ENCODE data around the gene ME3. TPM values are rescaled to one million over a fixed set of nuclear protein-coding genes. Genes with fewer than 3 reads are reported as not detected.

Gene ME3
- total and polyA plus RNA-seq, 7 experiments from 2014 or later = 0.48 to 13.7 (median 6.4) TPM

- H3K36me3 Mint-ChIP-seq = peaks cover 0 to 5% (median 1%) of the 10 kb centered on the region in 5 donors
- H3K27ac Mint-ChIP-seq = no peak overlapping the region
- peaks cover 0 to 5% (median 0%) of the 10 kb centered on the region in 7 donors for H3K4me1 Mint-ChIP-seq
- no peaks in the 10 kb centered on the region for H3K4me1 ChIP-seq (ENCODE audit: control insufficient read depth in 2 of 2, insufficient read depth in 2 of 2, low read length in 2 of 2)
- H3K9me3 Mint-ChIP-seq = no peaks in the 10 kb centered on the region
- ATAC-seq = no peak
- H3K9me3 ChIP-seq (ENCODE audit: control insufficient read depth in 2 of 3, low read length in 3 of 3) = no peaks in the 10 kb centered on the region
- H3K27me3 ChIP-seq (ENCODE audit: control insufficient read depth in 2 of 2, insufficient read depth in 2 of 2, low read length in 2 of 2) = no peaks in the 10 kb centered on the region
- DNase-seq = no peak
- H3K27me3 Mint-ChIP-seq = no peaks in the 10 kb centered on the region
- ChIA-PET POLR2A (no interaction called here), CTCF (no interaction called here)
- intact Hi-C loops (cut with micrococcal nuclease) = no loop called here
- H3K27ac ChIP-seq (ENCODE audit: low read depth, low read length) = no peak overlapping the region
- no peak overlapping the region for H3K4me3 ChIP-seq (ENCODE audit: low read length)
- no peak overlapping the region for H3K4me3 Mint-ChIP-seq
- no peaks in the 10 kb centered on the region for H3K36me3 ChIP-seq (ENCODE audit: control insufficient read depth in 2 of 3, insufficient read depth in 3 of 3, low read length in 3 of 3)
Measured at GRCh38 chr11:86476109-86476861, 196.1 kb downstream of the ME3 start.

- H3K36me3 ChIP-seq (ENCODE audit: control insufficient read depth in 2 of 3, insufficient read depth in 3 of 3, low read length in 3 of 3) = no peaks in the 10 kb centered on the region
- intact Hi-C loops (cut with micrococcal nuclease) = no loop called here
- no peaks in the 10 kb centered on the region for H3K4me1 ChIP-seq (ENCODE audit: control insufficient read depth in 2 of 2, insufficient read depth in 2 of 2, low read length in 2 of 2)
- Mint-ChIP-seq H3K27ac (no peak overlapping the region), H3K4me1 (peaks cover 0 to 5% (median 0%) of the 10 kb centered on the region in 7 donors), H3K27me3 (no peaks in the 10 kb centered on the region), H3K9me3 (no peaks in the 10 kb centered on the region), H3K4me3 (no peak overlapping the region), H3K36me3 (peaks cover 0 to 5% (median 1%) of the 10 kb centered on the region in 5 donors)
- CTCF ChIA-PET = no interaction called here
- H3K9me3 ChIP-seq (ENCODE audit: control insufficient read depth in 2 of 3, low read length in 3 of 3) = no peaks in the 10 kb centered on the region
- H3K4me3 ChIP-seq (ENCODE audit: low read length) = no peak overlapping the region
- POLR2A ChIA-PET = no interaction called here
- no peaks in the 10 kb centered on the region for H3K27me3 ChIP-seq (ENCODE audit: control insufficient read depth in 2 of 2, insufficient read depth in 2 of 2, low read length in 2 of 2)
- H3K27ac ChIP-seq (ENCODE audit: low read depth, low read length) = no peak overlapping the region
- no peak for DNase-seq
- ATAC-seq = no peak
Measured at GRCh38 chr11:86475027-86475426, 197.4 kb downstream of the ME3 start.

- POLR2A ChIA-PET = no interaction called here
- Mint-ChIP-seq H3K27ac (no peak overlapping the region), H3K9me3 (no peaks in the 10 kb centered on the region), H3K4me3 (no peak overlapping the region), H3K27me3 (no peaks in the 10 kb centered on the region), H3K4me1 (peaks cover 0 to 5% (median 0%) of the 10 kb centered on the region in 7 donors), H3K36me3 (peaks cover 0 to 5% (median 1%) of the 10 kb centered on the region in 5 donors)
- Histone ChIP-seq H3K27me3 (ENCODE audit: control insufficient read depth in 2 of 2, insufficient read depth in 2 of 2, low read length in 2 of 2) (no peaks in the 10 kb centered on the region), H3K9me3 (ENCODE audit: control insufficient read depth in 2 of 3, low read length in 3 of 3) (no peaks in the 10 kb centered on the region), H3K4me3 (ENCODE audit: low read length) (no peak overlapping the region), H3K4me1 (ENCODE audit: control insufficient read depth in 2 of 2, insufficient read depth in 2 of 2, low read length in 2 of 2) (no peaks in the 10 kb centered on the region), H3K36me3 (ENCODE audit: control insufficient read depth in 2 of 3, insufficient read depth in 3 of 3, low read length in 3 of 3) (no peaks in the 10 kb centered on the region), H3K27ac (ENCODE audit: low read depth, low read length) (no peak overlapping the region)
- ATAC-seq (no peak), DNase-seq (no peak)
- intact Hi-C loops (cut with micrococcal nuclease) = no loop called here
- CTCF ChIA-PET = no interaction called here
Measured at GRCh38 chr11:86473991-86474833, 198.2 kb downstream of the ME3 start.

- ATAC-seq = no peak
- POLR2A ChIA-PET = no interaction called here
- CTCF ChIA-PET = interaction anchor here (0.8 to 1.0 kb wide), 2 partner anchors 13 to 401 kb away, joined by 3 read pairs; no protein-coding TSS in a partner anchor
- H3K4me3 ChIP-seq (ENCODE audit: low read length) = no peak overlapping the region
- Mint-ChIP-seq H3K27ac (no peak overlapping the region), H3K4me1 (peaks cover 0 to 5% (median 0%) of the 10 kb centered on the region in 7 donors), H3K36me3 (peaks cover 0 to 5% (median 0%) of the 10 kb centered on the region in 5 donors), H3K27me3 (no peaks in the 10 kb centered on the region), H3K9me3 (peaks cover 0 to 1% (median 0%) of the 10 kb centered on the region in 11 donors), H3K4me3 (no peak overlapping the region)
- no peaks in the 10 kb centered on the region for H3K4me1 ChIP-seq (ENCODE audit: control insufficient read depth in 2 of 2, insufficient read depth in 2 of 2, low read length in 2 of 2)
- H3K27me3 ChIP-seq (ENCODE audit: control insufficient read depth in 2 of 2, insufficient read depth in 2 of 2, low read length in 2 of 2) = no peaks in the 10 kb centered on the region
- no peaks in the 10 kb centered on the region for H3K9me3 ChIP-seq (ENCODE audit: control insufficient read depth in 2 of 3, low read length in 3 of 3)
- H3K27ac ChIP-seq (ENCODE audit: low read depth, low read length) = no peak overlapping the region
- H3K36me3 ChIP-seq (ENCODE audit: control insufficient read depth in 2 of 3, insufficient read depth in 3 of 3, low read length in 3 of 3) = no peaks in the 10 kb centered on the region
- intact Hi-C loops (cut with micrococcal nuclease) = no loop called here
- DNase-seq = no peak
Measured at GRCh38 chr11:86469491-86470388, 202.7 kb downstream of the ME3 start.

- Mint-ChIP-seq H3K4me1 (peaks cover 0 to 5% (median 0%) of the 10 kb centered on the region in 7 donors), H3K36me3 (peaks cover 0 to 2% (median 0%) of the 10 kb centered on the region in 5 donors), H3K27ac (no peak overlapping the region), H3K27me3 (no peaks in the 10 kb centered on the region), H3K4me3 (no peak overlapping the region), H3K9me3 (peaks cover 0 to 1% (median 0%) of the 10 kb centered on the region in 11 donors)
- intact Hi-C loops (cut with micrococcal nuclease) = no loop called here
- CTCF ChIA-PET = no interaction called here
- ATAC-seq (no peak), DNase-seq (no peak)
- Histone ChIP-seq H3K27ac (ENCODE audit: low read depth, low read length) (no peak overlapping the region), H3K9me3 (ENCODE audit: control insufficient read depth in 2 of 3, low read length in 3 of 3) (no peaks in the 10 kb centered on the region), H3K4me1 (ENCODE audit: control insufficient read depth in 2 of 2, insufficient read depth in 2 of 2, low read length in 2 of 2) (no peaks in the 10 kb centered on the region), H3K4me3 (ENCODE audit: low read length) (no peak overlapping the region), H3K27me3 (ENCODE audit: control insufficient read depth in 2 of 2, insufficient read depth in 2 of 2, low read length in 2 of 2) (no peaks in the 10 kb centered on the region), H3K36me3 (ENCODE audit: control insufficient read depth in 2 of 3, insufficient read depth in 3 of 3, low read length in 3 of 3) (no peaks in the 10 kb centered on the region)
- POLR2A ChIA-PET = no interaction called here
Measured at GRCh38 chr11:86468169-86468568, 204.2 kb downstream of the ME3 start.

- Mint-ChIP-seq H3K9me3 (peaks cover 0 to 1% (median 0%) of the 10 kb centered on the region in 11 donors), H3K36me3 (peaks cover 0 to 2% (median 0%) of the 10 kb centered on the region in 5 donors), H3K27me3 (no peaks in the 10 kb centered on the region), H3K27ac (no peak overlapping the region), H3K4me1 (peaks cover 0 to 16% (median 0%) of the 10 kb centered on the region in 7 donors), H3K4me3 (no peak overlapping the region)
- H3K27me3 ChIP-seq (ENCODE audit: control insufficient read depth in 2 of 2, insufficient read depth in 2 of 2, low read length in 2 of 2) = no peaks in the 10 kb centered on the region
- no peaks in the 10 kb centered on the region for H3K4me1 ChIP-seq (ENCODE audit: control insufficient read depth in 2 of 2, insufficient read depth in 2 of 2, low read length in 2 of 2)
- H3K9me3 ChIP-seq (ENCODE audit: control insufficient read depth in 2 of 3, low read length in 3 of 3) = no peaks in the 10 kb centered on the region
- DNase-seq = no peak
- POLR2A ChIA-PET = no interaction called here
- intact Hi-C loops (cut with micrococcal nuclease) = no loop called here
- H3K36me3 ChIP-seq (ENCODE audit: control insufficient read depth in 2 of 3, insufficient read depth in 3 of 3, low read length in 3 of 3) = no peaks in the 10 kb centered on the region
- CTCF ChIA-PET = interaction anchor here (1.2 kb wide), 1 partner anchor 10 kb away, joined by 4 read pairs; no protein-coding TSS in a partner anchor
- no peak overlapping the region for H3K4me3 ChIP-seq (ENCODE audit: low read length)
- ATAC-seq = no peak
- H3K27ac ChIP-seq (ENCODE audit: low read depth, low read length) = no peak overlapping the region
Measured at GRCh38 chr11:86464509-86465221, 207.8 kb downstream of the ME3 start.

All from naive thymus-derived CD4-positive, alpha-beta T cell (primary cell).